Astrocyte (in vitro differentiated cells and primary cell): ENCODE data around the gene FANCE.

Source experiments
- CTCF ChIP-seq: IDR thresholded peaks from 2 replicates; pipeline ENCODE4 v1.5.1; 2011; ENCODE audit warnings: low read depth, mild to moderate bottlenecking, inconsistent platforms, low read length, moderate library complexity; ENCODE audit not compliant: insufficient read depth
- EZH2 ChIP-seq: IDR thresholded peaks from 2 replicates; pipeline ENCODE4 v1.6.1; 2012; ENCODE audit warnings: mild to moderate bottlenecking, low read length, inconsistent platforms; ENCODE audit not compliant: insufficient read depth

- TF ChIP-seq CTCF (no peak), EZH2 (no peak)
Measured at GRCh38 chr6:35468980-35469750, 17.0 kb downstream of the FANCE start.
